ENCODE data around the gene OR10G2. TPM values are rescaled to one million over a fixed set of nuclear protein-coding genes. Genes with fewer than 3 reads are reported as not detected.

OR10G2 gene, protein sequence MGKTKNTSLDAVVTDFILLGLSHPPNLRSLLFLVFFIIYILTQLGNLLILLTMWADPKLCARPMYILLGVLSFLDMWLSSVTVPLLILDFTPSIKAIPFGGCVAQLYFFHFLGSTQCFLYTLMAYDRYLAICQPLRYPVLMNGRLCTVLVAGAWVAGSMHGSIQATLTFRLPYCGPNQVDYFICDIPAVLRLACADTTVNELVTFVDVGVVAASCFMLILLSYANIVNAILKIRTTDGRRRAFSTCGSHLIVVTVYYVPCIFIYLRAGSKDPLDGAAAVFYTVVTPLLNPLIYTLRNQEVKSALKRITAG
- total RNA-seq (ENCODE audit: low replicate concordance) = not detected in 2 replicates

DNA sequence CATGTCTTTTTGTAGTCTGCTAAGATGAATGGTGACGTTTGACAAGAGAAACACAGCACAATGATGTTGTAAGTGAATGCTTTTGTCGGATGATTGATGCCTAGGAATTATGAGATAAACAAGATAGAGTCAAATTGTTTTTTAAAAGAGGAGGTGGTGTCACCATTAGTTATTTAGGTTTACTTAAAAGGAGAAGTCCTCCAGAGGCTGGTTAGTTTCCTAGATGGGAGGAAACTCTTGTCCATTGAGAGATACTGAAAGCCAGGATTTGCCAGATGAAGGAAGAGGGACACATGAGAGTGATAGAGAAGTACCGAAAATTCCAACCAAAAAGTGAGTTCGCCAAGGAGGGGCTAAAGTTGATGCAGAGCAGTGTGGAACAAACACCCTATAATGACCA, at the start of gene OR10G2:
Gene OR10G2, minus strand, starts transcription at position 101 of the 400 bp plus-strand sequence. Its CDS starts 98 bp downstream, at position 3.
- no peak within 1 kb of the TSS for H3K4me3 ChIP-seq (ENCODE audit: low read depth, low read length)
- no peak for DNase-seq (ENCODE audit: low read depth)
- TF ChIP-seq, protein P1, sequence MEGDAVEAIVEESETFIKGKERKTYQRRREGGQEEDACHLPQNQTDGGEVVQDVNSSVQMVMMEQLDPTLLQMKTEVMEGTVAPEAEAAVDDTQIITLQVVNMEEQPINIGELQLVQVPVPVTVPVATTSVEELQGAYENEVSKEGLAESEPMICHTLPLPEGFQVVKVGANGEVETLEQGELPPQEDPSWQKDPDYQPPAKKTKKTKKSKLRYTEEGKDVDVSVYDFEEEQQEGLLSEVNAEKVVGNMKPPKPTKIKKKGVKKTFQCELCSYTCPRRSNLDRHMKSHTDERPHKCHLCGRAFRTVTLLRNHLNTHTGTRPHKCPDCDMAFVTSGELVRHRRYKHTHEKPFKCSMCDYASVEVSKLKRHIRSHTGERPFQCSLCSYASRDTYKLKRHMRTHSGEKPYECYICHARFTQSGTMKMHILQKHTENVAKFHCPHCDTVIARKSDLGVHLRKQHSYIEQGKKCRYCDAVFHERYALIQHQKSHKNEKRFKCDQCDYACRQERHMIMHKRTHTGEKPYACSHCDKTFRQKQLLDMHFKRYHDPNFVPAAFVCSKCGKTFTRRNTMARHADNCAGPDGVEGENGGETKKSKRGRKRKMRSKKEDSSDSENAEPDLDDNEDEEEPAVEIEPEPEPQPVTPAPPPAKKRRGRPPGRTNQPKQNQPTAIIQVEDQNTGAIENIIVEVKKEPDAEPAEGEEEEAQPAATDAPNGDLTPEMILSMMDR (IDR thresholded peaks at IDR 0.05; ENCODE audit: insufficient read depth, low read length) = no peak

DNA sequence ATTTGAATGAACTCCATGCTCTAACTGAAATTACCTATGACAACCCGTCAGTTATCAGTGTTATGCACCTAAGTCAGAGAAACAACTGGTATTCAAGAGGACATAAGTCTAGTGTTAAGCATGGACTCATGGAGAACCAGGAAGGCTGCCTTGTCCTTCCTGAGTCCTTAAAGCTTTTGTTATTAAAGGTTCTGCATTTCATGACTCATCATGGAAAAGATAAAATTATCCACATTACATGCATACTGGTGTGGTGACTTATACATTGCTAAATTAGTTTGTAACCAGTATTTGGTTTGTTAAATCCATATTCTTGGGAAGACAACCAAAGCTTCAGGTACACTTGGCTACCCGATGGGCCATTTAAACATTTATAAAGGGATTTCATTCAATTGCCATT, 45.3 kb upstream of the OR10G2 start:
- peak; percentile 17 for DNase-seq (ENCODE audit: low read depth)
- no peak overlapping the region for H3K4me3 ChIP-seq (ENCODE audit: low read depth, low read length)

DNA sequence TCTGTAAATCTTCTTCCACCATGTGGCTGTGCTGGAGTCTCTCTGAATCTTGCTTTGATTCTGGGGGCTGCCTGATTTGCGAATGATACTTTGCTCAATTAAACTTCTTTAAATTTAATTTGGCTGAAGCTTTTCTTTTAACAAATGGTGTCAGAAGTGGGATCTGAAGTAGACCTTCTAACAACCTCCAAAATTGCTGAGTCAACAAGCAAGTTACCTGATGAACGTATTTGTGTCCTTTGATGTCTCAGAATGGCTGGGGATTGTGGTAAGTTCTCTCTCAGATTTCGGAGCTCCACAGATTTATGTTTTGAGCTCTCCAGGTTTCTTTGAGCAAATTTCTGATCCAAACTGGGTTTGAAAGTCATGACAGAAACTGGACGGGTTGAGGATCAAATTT, 40.8 kb upstream of the OR10G2 start:
- DNase-seq (ENCODE audit: low read depth) = no peak
- H3K4me3 ChIP-seq (ENCODE audit: low read depth, low read length) = no peak overlapping the region
- TF ChIP-seq, protein P1 (IDR thresholded peaks at IDR 0.05; ENCODE audit: insufficient read depth, low read length) = no peak

More for the DNA sequence above, 45.3 kb upstream of the OR10G2 start:
- TF ChIP-seq, protein P1 (IDR thresholded peaks at IDR 0.05; ENCODE audit: insufficient read depth, low read length) = no peak

DNA sequence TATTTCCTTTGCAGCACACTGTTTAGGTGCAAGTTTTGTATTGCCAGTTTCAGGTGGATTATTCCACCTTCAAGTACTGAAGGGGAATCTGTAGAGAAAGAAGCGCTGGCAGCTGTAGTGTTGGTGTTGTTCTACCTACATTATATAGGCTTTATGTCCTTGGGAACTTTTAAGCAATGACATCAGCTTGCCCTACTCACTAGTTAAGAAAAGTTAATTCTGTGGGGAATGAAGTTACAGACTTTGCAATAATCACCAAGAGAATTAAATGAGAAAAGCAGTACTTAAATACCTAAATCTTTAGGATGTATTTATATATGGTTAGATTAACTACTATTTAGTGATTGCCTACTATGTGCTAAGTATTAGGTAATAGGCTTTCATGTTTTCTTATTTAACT, 39.0 kb upstream of the OR10G2 start, which contains the start of gene OR4E1:
Gene OR4E1, minus strand, starts transcription at position 101 of the 400 bp plus-strand sequence. CDS start 2,883 bp downstream, outside the sequence.
- TF ChIP-seq, protein P1 (IDR thresholded peaks at IDR 0.05; ENCODE audit: insufficient read depth, low read length) = no peak
- no peak for DNase-seq (ENCODE audit: low read depth)
- no peak within 1 kb of the TSS for H3K4me3 ChIP-seq (ENCODE audit: low read depth, low read length)

DNA sequence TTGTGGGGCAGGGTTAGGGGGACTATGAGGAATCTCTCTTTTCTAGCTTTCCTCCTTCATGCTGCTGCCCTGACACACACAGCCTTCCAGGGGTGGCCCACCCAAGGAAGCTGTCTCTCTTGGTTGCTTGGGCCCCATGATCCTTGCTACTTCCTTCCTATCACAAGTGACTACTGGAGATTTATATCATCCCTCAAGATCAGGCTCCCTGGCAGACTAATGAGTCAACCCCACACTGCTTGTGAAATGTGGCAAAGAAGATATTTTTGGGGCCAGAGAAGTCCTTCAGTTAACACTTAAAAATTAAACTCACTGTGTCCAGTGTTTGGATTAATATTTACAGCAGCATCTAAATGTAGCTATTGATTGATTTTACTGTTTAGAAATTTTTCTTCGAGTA, 37.4 kb upstream of the OR10G2 start:
- TF ChIP-seq, protein P1 (IDR thresholded peaks at IDR 0.05; ENCODE audit: insufficient read depth, low read length) = no peak
- no peak overlapping the region for H3K4me3 ChIP-seq (ENCODE audit: low read depth, low read length)
- no peak for DNase-seq (ENCODE audit: low read depth)

DNA sequence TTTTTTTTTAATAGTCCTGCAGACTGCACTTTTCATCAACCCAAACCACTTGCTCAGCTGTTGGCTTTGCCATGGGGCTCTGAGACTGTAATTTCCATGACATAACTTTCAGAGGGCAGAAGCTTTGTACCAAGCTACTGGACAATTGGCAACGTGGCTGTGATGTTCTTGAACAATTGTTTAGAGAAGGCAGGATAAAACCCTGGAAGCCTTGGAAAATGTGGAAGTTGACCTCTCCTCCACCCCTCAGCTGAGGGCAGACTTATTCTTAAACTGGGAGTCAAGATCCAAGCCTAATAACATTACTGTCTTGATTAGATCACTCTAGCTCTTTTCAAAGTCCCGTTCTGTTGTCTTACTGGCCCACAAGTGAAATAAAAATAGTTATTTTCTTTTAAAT, 36.6 kb upstream of the OR10G2 start:
- no peak for DNase-seq (ENCODE audit: low read depth)
- no peak overlapping the region for H3K4me3 ChIP-seq (ENCODE audit: low read depth, low read length)
- TF ChIP-seq, protein P1 (IDR thresholded peaks at IDR 0.05; ENCODE audit: insufficient read depth, low read length) = no peak

All from fibroblast of the aortic adventitia (primary cell).